H54 (cell line): ENCODE results near the gene AMY1C.

Experiments
- DNase-seq: peaks from one replicate; pipeline ENCODE4 v3.0.0; 2011; ENCODE audit warnings: low spot score, mixed read lengths; ENCODE audit not compliant: insufficient read length
- FAIRE-seq: peaks from 3 replicates; lab custom pipeline; 2011; peaks lifted over from hg19 to GRCh38; lab: Jason Lieb, UNC
- POLR2A ChIP-seq: IDR thresholded peaks from 2 replicates; pipeline ENCODE4 v1.6.1; 2011; ENCODE audit warnings: low read depth, mild to moderate bottlenecking, low read length

The AMY1C gene

GRCh38 chr1:103790172-103790571 is 40.5 kb downstream of the AMY1C start:
- no peak for FAIRE-seq
- TF ChIP-seq POLR2A, result no peak
- DNase-seq, result no peak
